ENCODE results near the gene WNT2B.

Gene WNT2B

DNA sequence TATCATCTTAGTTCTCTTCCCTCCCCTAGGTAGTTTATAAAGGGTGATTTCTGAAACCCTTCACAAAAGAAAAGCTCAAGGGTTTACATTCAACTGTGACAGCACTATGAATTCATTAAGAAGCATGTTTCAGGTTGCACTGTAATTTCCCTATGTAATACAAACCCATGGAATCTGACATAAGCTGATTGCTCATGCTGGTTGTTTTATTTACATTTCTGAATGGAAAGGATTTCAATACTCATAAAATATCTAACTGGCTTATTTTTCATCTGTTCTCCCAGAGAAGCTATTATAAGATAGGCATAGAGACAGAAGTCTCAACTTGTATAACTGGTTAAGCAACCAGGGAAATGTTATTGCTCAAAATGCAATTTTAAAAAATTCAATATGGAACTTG lies 20.5 kb downstream of the WNT2B start:
- DNase-seq, result no peak

DNA sequence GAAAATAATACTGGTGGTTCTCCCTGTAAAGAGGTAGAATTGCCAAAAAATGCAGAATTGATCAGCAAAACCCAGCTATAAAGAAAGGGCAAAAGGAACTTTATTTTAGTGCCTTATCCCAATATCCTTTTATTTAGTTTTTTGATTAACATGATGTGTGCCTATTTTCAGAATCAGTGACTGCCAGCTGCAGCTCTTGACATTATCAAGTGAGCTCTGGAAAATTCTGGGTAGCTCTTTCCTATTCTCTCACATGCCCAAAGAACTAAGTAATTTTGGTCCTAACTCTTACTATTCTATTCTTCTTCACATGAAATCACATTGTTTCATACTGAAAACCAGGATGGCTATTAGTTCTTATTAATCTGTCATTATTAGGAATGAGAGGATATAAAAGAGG lies 22.1 kb downstream of the WNT2B start:
- no peak for DNase-seq

DNA sequence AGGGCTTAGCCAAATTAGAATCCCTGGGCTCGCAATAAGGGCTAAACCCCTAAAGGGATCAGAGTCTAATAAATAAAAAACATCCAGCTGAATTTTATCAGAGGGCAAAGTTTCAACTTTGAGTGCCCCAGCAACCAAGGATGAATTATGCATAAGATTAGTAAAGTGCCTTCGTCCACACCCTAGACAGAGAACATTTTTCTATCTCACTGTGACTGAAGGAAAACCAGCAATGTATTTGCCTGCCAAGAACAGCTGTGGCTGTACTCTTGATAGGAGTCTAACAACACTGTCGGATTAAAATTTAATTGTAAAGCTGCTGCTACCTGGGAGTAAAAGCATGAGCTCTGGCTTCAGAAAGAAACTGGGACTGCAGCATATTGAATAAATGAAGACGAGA lies 23.3 kb downstream of the WNT2B start:
- DNase-seq, result no peak

- DNase-seq, result no peak
Measured at GRCh38 chr1:112533029-112533428, 24.3 kb downstream of the WNT2B start.

GRCh38 chr1:112536561-112536960 lies 27.8 kb downstream of the WNT2B start:
- no peak for DNase-seq

DNA sequence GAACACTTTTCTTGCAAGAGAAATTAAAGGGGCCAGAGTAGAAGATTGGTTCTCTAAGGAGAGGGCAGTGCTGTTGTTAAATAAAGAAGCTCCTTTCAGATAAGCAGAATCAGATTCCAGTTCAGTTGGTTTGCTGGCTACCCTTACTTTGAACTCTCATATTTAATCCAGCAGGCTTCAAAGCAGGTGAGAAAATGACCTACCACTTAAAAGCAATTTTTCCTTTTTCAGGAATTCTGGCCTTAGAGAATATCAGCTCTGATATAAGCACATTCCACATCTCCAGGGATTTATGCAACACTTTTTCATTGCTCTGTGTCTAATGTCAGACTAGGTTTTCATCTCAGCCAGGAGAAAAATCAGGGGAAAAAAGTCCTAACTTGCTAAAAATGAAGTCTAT lies 28.7 kb downstream of the WNT2B start:
- DNase-seq, result no peak

DNA sequence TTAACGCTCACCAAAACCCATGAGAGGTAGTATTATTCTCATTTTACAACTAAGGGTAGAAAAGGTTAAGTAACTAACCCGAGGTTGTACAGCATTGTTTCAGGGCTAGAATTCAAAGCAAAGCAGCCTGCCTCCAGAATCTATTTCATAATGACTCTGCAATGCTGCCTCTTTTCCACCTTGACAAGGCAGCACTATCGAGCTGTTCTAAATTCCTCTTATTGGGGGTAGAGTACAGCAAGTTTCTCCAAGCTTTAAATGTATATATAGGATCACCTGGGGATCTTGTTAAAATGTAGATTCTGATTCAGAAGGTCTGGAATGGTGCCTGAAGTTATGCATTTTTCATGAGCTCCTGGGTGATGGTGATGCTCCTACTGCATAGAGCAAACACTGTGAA lies 30.1 kb downstream of the WNT2B start:
- no peak for DNase-seq

DNA sequence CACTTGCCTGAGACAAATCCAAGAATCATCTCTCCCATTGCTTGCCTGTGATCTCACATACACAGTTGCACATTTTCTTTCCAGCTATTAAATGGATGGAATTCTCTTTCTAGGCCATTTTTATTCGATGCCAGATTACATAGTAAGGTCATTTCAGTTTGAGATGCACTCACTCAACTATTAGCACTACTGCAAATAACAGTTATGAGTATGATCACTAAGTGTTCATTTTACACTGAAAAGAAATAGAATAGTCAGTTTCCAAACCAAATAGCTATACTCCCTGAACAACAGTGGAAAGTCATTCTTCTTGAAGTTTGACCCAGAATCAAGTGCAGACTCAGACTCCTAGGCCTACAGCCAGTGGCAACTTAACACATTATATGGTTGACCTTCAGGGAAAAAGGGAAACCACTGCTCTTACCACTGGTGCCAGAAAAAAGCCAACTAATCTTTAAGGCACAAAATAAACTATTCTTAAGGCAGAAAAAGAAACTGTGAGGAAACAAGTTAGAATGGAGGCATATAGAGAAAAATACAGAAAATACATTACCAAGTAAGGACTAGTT lies 31.5 kb downstream of the WNT2B start:
- DNase-seq, result no peak

DNA sequence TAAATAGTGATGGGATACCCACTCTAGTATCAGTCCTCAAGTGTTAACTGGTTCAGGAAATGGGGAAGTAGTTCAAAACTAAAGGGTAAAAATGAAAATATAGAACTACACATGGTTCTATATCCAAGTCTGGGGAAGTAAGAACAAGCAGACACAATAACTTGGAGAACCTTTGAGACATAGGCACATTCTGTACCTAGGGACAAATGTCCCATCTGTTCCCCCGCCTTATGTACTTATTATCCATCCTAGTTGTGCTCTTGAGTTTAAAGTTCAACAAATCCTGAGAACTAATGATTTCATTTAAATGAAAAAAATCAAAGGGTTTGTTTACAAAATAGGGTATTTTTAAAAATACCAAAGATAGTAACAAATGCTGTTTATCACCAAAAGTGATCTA lies 32.5 kb downstream of the WNT2B start:
- DNase-seq, result no peak

- DNase-seq, result no peak
Measured at GRCh38 chr1:112542206-112542973, 33.6 kb downstream of the WNT2B start.

- peak; percentile 33 for DNase-seq
Measured at GRCh38 chr1:112544011-112544688, 35.4 kb downstream of the WNT2B start.

- DNase-seq, result no peak
Measured at GRCh38 chr1:112544751-112545150, 36.0 kb downstream of the WNT2B start.

DNA sequence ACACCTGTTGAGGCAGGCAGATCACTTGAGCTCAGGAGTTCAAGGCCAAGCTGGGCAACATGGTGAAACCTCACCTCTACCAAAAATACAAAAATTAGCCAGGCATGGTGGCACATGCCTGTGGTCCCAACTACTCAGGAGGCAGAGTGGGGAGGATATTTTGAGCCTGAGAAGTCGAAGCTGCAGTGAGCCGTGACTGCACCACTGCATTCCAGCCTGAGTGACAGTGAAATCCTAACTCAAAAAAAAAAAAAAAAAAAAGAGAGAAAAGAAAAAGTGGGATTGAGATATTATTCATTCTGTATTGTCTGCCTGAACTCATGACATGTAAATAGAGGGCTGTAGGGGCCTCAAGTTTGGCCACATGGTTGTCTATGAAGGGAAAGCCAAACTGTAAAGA lies 37.3 kb downstream of the WNT2B start:
- DNase-seq, result no peak

GRCh38 chr1:112548547-112548946 lies 39.8 kb downstream of the WNT2B start:
- DNase-seq, result peak; percentile 68

GRCh38 chr1:112549590-112549989 lies 40.8 kb downstream of the WNT2B start:
- no peak for DNase-seq

DNA sequence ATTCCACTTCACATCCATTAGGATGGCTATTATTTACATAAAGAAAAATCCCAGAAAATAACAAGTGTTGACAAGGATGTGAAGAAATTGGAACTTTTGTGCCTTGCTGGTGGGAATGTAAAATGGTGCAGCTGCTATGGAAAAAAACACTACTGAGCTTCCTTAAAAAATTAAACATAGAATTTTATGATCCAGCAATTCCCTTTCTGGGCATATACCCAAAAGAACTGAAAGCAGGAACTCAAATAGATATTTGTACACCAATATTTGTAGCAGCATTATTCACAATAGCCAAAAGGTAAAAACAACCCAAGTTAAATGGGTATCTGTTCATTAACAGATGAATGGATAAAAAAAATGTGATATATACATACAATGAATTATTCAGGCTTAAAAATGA lies 45.6 kb downstream of the WNT2B start:
- DNase-seq, result no peak

GRCh38 chr1:112557385-112557784 lies 48.6 kb downstream of the WNT2B start:
- DNase-seq, result peak; percentile 21

GRCh38 chr1:112558634-112559033 lies 49.9 kb downstream of the WNT2B start:
- DNase-seq, result no peak

- no peak for DNase-seq
Measured at GRCh38 chr1:112563341-112563740, 54.6 kb downstream of the WNT2B start.

GRCh38 chr1:112564081-112564480 lies 55.3 kb downstream of the WNT2B start:
- no peak for DNase-seq

DNA sequence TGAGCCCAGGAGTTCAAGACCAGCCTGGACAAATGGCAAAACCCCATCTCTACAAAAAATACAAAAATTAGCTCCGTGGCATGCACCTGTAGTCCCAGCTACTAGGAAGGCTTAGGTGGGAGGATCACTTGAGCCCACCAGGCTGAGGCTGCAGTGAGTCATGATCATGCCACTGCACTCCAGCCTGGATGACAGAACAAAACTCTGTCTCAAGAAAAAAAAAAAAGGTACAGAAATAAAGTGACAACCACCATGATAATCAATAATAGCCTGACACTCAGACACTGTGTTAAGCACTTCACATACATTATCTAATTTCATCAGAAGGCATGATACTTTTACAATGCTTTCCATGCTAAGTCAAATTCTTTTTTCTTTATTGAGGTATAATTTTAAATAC lies 57.0 kb downstream of the WNT2B start:
- no peak for DNase-seq

GRCh38 chr1:112575154-112575804 lies 66.5 kb downstream of the WNT2B start:
- DNase-seq, result no peak

DNA sequence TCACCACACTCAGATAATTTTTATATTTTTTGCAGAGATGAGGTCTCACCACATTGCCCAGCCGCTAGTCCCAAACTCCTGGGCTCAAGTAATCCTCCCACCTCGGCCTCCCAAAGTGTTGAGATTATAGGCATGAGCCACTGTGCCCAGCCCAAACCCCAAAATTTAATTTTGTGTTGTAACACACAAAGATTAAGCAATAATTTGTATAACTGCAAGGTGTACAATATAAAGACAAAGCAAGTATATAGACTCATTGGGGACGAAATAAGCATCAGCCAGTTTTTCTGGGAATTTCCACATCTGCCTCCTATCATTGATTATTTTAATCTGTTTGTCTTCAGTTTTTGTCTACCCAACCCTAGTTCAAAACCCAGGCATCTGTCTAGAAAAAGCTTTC lies 67.5 kb downstream of the WNT2B start:
- no peak for DNase-seq
